NCI-H460 (cell line): Measurements from ENCODE around the gene PAPPA. TPM values are rescaled to one million over a fixed set of nuclear protein-coding genes. Genes with fewer than 3 reads are reported as not detected.
A peak's percentile ranks its signal among the peaks of the same experiment; 100 is the strongest.

Experiments used
- DNase-seq: peaks from one replicate; pipeline ENCODE4 v3.0.0-alpha.2; 2016; ENCODE audit warnings: low read depth; ENCODE audit errors: extremely low read depth
- total RNA-seq: library from RNA; depleted of rRNA; stranded (reverse); fragments of >200 nt; shearing (Covaris generic); gene quantifications from 2 replicates; pipeline ENCODE4 v1.2.3, GENCODE V29; 2014

The PAPPA gene
- total RNA-seq, 1 experiment from 2014 or later = 43.5 TPM

- DNase-seq = no peak
These were observed 216.1 kb downstream of the PAPPA start for GRCh38 chr9:116369706-116370105.

DNA sequence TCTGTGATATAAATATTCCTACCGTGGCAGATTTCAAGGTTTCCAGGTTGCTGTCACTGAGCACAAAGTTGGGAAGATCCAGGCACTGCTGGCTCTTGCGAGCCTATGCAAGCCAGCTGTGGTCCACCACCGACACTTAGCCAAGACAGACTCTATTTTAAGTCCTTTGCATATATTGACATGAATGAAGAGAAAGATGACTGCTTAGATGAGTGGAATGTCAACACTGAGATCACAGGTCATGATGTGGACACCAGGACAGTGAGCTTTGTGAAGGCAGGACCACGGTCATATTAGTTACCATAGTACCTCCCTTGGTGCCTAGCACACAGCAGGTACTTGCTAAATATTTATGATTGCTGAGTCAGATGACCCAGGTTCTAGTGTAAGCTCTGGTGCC is 217.0 kb downstream of the PAPPA start:
- no peak for DNase-seq

DNA sequence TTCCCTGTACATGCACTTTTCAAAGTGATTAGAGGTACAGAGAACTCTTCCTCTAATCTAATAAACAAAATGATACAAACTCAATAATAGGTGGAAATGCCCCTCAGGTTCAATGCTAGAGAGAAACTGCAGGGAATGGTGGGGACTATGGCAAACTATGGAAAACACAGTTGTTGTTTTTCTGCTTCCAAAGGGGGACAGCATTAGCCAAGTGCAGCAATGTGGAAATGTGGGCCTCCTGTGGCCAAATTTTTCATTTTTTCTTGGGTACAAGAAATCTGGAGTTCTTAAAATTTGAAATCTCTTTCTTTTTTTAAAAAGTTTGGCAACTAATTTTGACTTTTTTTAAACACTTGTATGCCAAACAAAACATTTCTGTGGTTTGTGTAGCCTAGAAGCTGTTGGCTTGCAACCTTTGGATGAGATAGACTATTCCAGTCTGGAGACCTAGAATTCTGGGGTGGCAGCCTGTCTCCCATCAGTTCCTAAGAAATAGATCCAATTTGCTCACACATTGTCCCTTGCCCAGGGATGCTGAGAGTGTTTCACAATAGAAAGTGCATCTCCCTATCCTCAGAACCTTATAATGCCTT is 218.6 kb downstream of the PAPPA start:
- DNase-seq = no peak

DNA sequence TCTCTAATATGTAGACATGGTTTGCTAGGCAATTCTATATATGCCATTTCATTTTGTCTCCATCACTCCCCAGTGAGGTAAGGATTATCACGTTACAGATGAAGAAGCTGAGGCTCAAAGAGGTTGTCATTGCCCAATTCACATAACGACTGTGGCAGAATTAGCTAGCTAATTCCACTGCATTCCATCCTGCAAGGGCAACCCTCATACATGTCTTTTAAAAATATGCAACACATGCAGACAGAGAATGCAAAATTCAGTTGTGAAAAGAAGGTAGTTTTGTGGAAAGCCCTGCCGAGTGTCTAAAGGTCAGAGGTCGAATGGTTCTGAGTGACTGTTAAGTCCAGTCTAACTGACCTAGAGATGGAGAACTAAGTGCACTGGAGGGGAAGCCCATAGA is 219.2 kb downstream of the PAPPA start:
- DNase-seq = no peak

- DNase-seq = peak; percentile 23
These were observed 223.7 kb downstream of the PAPPA start for GRCh38 chr9:116377179-116377798.

- no peak for DNase-seq
These were observed 225.3 kb downstream of the PAPPA start for GRCh38 chr9:116378873-116379272.

- DNase-seq = no peak
These were observed 226.2 kb downstream of the PAPPA start for GRCh38 chr9:116379821-116380220.

- no peak for DNase-seq
These were observed 227.0 kb downstream of the PAPPA start for GRCh38 chr9:116380496-116380995.

DNA sequence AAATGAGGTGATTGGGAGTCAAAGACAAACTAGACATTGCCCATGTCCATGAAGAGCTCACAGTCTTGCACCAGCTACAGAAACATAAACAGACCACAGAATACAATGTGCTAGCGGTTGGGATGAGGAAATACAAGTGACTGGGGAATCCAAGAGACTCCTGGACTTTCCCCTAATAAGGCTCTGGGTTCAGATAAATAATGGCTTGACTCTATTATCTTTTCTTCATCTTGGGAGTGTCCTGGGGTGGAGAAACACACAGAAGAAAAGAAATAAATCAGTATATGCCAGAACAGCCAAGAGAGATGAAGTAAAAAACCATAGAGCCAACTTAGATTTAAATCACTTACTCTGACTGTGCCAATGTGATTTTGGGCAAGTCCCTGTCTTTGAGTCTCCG is 227.8 kb downstream of the PAPPA start:
- DNase-seq = no peak

GRCh38 chr9:116382053-116382452 is 228.5 kb downstream of the PAPPA start:
- no peak for DNase-seq

DNA sequence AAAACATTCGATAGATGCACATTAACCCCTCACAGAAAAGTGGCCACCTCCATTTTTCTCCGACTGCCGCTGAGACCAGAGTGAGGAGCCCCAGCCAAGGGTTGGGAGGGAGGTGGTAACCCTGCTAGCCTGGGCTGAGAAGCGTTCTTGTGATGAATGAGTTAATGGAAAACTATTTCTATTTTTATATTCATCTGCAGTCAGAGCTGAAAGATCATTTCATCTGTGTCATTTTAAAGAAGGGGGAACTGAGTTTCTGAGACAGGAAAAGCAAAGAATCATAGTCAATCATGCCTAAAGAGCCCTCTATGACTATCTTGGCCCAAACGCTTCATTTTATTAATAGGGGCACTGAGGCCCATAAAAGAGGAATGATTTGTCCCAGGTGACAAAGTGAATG is 229.5 kb downstream of the PAPPA start:
- no peak for DNase-seq

GRCh38 chr9:116383936-116384335 is 230.3 kb downstream of the PAPPA start:
- DNase-seq = no peak

DNA sequence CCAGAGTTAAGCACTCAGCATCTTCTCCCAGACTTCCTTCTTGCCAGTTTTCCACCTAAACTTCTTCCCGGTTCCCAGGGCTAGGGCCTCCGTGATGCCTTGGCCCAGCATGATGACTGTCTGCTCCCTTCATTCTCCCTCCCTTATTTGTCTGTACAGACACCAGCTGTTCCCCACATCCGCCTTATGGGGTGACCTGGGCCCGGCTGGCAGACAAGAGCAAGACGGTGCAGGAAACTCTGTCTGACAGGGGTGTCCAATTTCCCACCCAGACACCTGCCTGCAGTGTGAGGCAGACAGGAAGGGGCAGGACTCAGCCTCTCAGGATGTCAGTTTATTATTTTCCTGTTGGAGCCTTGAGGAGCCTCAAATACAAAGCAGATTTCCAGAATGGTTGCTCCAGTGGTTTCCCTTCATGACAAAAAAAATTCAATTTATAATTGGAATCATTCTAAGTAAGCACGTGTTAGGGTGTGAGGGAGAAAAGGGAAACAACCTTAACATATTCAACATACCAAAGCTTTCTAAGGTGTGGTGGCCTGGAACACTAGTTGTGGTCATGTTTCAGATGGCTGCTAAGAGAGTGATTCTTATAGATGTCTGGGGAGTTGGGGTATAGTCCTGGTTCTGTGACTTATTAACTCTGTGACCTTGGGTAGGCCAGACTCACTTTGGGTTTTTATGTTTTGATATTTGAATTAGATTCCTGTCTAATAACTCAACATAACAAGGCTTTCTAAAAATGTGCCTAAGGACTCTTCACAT is 234.5 kb downstream of the PAPPA start:
- no peak for DNase-seq

DNA sequence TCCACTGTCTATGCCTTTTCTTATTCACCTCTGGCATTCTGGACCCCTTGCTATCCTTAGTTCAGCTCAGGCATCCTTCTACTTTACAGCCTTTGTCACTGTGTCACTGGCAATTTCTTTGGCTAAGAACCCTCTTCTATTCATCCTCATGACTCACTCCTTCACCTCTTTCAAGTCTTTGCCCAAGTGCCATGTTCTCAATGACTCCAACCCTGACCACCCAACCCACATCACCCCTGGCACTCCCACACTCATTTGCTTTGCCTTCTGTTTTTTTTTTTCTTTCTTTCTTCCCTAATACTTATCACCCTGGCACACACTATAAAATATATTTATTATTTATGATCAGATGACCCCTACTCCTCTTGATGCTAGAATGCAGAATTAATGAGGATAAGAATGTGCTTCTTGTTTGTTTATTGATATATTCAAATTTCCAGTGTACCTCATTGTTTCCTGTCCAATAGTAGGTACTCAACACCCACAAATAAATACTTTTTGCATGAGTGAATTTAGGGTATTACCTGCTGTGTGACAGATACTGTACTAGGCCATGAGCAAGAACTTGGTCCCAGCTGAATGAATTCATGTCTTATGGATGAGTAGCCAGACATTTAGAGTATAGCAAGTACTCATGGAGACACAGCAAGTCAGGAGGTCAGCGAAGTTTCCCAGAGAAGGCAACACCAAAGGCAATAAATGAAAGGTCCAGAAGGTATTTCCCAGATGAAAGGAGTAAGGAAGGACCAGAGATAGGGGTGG is 236.1 kb downstream of the PAPPA start:
- DNase-seq = no peak

GRCh38 chr9:116390303-116391228 is 237.0 kb downstream of the PAPPA start:
- DNase-seq = no peak

DNA sequence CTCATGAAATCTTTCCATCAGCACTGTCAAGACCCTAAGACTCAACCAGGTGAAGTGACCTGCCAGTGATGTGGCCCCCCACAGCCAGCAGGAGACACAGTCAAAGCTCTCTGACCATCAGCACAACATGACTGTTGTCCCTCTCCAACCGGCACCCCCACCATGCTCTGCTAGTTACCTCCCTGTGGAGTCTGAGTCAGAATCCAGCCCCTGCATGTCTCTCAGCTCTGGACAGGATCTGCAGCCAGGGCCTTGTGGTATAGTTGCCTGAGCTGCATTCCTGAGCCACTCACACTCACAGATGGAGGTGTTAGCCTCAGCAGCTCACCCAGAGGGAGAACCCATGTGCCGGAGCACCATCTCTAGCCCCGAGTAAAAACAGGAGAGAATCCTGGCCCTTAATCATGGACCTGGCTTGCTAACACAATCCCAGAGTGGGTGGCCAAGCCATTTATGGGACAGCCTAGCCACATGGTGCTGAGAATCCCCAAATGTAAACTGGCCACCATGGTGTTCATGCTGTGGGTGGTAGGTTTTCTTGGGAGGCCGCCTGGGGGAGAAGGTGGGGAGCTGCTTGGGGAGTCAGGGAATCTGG is 237.8 kb downstream of the PAPPA start:
- DNase-seq = no peak

GRCh38 chr9:116393198-116393597 is 239.6 kb downstream of the PAPPA start:
- DNase-seq = no peak

- no peak for DNase-seq
These were observed 240.5 kb downstream of the PAPPA start for GRCh38 chr9:116394070-116394469.

GRCh38 chr9:116394894-116395698 is 241.5 kb downstream of the PAPPA start:
- DNase-seq = peak; percentile 68
